Measurements from ENCODE around the gene CHI3L1.

CHI3L1 gene

GRCh38 chr1:203204756-203205155 lies 18.3 kb upstream of the CHI3L1 start:
- DNase-seq: no peak

GRCh38 chr1:203202431-203203245 lies 16.1 kb upstream of the CHI3L1 start:
- no peak for DNase-seq

- DNase-seq: no peak
Measured at GRCh38 chr1:203201516-203202205, 15.2 kb upstream of the CHI3L1 start.

- no peak for DNase-seq
Measured at GRCh38 chr1:203200916-203201315, 14.4 kb upstream of the CHI3L1 start.

- no peak for DNase-seq
Measured at GRCh38 chr1:203199816-203200571, 13.5 kb upstream of the CHI3L1 start.

- no peak for DNase-seq
Measured at GRCh38 chr1:203199481-203199815, 12.9 kb upstream of the CHI3L1 start.

GRCh38 chr1:203199002-203199401 lies 12.5 kb upstream of the CHI3L1 start:
- no peak for DNase-seq

GRCh38 chr1:203197625-203198024 lies 11.1 kb upstream of the CHI3L1 start:
- DNase-seq: no peak

GRCh38 chr1:203196371-203196770 lies 9.9 kb upstream of the CHI3L1 start:
- DNase-seq: no peak

GRCh38 chr1:203190949-203191348 lies 4.4 kb upstream of the CHI3L1 start:
- no peak for DNase-seq

- no peak for DNase-seq
Measured at GRCh38 chr1:203189951-203190352, 3.4 kb upstream of the CHI3L1 start.

GRCh38 chr1:203188686-203189232 lies 2.3 kb upstream of the CHI3L1 start:
- DNase-seq: no peak

GRCh38 chr1:203187689-203188264 lies 1.3 kb upstream of the CHI3L1 start:
- DNase-seq: no peak

GRCh38 chr1:203187304-203187685 lies 791 bp upstream of the CHI3L1 start:
- DNase-seq: no peak

GRCh38 chr1:203186091-203186445 lies 436 bp downstream of the CHI3L1 start:
- DNase-seq: no peak

- DNase-seq: no peak
Measured at GRCh38 chr1:203185585-203185984, 919 bp downstream of the CHI3L1 start.

GRCh38 chr1:203185061-203185461 lies 1.4 kb downstream of the CHI3L1 start:
- DNase-seq: no peak

GRCh38 chr1:203184467-203184866 lies 2.0 kb downstream of the CHI3L1 start:
- no peak for DNase-seq

GRCh38 chr1:203183828-203184227 lies 2.7 kb downstream of the CHI3L1 start:
- no peak for DNase-seq

- no peak for DNase-seq
Measured at GRCh38 chr1:203182387-203182953, 4.0 kb downstream of the CHI3L1 start.

GRCh38 chr1:203181586-203182386 lies 4.7 kb downstream of the CHI3L1 start:
- no peak for DNase-seq
